ENCODE data around the gene RINL. TPM values are rescaled to one million over a fixed set of nuclear protein-coding genes. Genes with fewer than 3 reads are reported as not detected.
"Not testable (repeated sequence)": the region's sequence is repeated elsewhere in the genome, so short reads cannot be mapped to it uniquely, and the experiment has no call there.

Gene RINL
- polyA plus RNA-seq, 3 donors, result 6.3 to 8.4 (median 6.5) TPM

DNA sequence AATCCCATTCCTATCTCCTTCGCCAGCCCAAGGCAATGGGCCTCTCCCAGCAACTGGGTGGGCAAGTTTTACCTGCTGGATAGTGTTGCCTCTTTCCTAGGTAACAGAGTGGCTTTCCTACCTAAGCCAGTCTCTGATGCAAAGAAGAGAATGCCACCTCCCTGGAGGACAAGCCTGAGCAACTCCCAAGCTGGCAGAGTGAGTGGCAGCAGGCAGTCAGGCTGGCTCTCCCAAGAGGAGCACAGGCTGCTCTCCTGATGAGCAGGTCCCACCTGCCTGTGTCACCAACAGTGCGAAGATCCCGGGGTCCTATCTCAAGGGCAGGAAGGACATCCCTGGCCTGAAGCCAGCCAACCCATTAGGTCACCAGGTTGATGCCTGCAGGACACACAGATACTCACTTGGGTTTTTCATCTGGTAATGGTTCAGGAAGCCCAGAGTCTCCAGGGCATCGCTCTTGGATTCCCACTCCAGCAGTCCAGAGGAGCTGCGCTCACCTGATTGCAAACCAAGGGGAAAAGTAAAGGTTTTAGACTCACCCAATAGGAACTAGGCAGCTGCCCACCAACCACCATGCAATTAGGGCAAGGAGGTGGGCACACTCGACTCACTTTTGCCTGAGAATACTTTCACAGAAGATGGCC lies 41.0 kb downstream of the RINL start:
- DNase-seq (ENCODE audit: low read depth in 3 of 3, low spot score in 2 of 3), result no peak

DNA sequence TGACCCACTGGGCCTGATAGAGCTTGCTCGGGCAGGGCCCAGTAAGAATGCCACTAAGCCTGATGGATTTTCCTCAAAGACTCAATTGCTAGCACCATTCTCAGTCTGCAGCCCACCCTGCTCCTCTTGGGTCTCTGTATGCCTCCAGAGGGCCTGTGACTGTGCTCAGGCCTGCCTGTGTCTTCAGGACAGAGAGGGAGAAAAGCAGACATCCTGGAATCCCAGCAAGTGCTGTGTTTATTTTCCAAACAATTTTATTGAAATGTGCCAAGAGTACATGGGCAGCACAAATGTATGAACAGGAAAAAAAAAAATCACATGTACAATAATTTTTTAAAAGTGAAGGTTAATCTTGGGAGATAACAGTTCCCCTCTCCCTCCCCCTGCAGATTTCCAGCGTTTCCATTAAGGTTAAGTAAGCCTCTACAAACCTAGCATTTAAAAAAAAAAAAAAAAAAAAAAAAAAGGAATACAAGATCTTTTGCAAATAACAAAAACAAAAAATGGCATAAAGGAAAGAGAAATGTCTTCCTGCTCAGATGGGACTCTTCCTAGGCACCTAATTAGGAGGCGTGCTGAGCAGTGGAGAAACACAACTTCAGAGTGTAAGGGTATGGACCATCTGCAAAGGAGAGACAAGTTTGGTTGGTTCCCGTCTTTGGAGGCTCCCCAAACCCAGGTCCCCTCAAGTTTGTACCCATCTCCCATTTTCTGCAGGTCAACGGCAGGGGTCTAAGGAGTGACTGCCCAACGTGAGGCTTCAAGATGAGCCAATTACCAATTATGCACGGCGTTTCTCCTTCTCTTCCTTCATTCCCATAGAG lies 41.7 kb downstream of the RINL start:
- no peak for DNase-seq (ENCODE audit: low read depth in 3 of 3, low spot score in 2 of 3)

DNA sequence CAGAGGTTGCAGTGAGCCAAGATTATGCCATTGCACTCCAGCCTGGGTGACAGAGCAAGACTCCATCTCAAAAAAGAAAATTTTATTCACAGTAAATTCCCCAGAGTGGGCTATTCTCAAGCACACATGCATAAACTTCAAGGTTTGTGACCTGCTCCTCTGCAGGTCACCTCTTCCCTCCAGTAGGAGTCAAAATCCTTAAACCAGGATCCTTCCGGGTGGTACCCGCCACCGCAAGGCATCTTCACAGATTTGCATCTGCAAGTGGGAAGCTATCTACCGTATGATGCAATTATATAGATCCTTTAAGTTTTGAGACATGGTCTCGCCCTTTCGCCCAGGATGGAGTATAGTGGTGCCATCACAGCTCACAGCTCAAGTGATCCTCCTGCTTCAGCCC lies 43.5 kb downstream of the RINL start:
- DNase-seq (ENCODE audit: low read depth in 3 of 3, low spot score in 2 of 3), result no peak

DNA sequence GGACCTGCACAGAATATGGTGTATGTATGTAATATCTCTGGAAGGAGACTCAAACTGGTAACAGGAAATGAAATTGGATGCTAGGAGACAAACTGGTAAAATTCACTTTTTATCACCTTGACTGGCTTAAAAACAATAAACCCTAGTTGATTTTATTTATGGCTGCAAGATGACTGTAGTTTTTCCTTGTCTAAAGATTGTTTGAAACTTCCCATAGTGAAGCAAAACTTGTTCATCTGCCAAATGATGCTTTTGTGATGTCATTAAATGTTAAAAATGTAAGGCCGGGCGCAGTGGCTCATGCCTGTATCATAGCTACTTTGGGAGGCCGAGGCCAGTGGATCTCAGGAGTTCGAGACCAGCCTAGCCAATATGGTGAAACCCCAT lies 44.0 kb downstream of the RINL start:
- no peak for DNase-seq (ENCODE audit: low read depth in 3 of 3, low spot score in 2 of 3)

DNA sequence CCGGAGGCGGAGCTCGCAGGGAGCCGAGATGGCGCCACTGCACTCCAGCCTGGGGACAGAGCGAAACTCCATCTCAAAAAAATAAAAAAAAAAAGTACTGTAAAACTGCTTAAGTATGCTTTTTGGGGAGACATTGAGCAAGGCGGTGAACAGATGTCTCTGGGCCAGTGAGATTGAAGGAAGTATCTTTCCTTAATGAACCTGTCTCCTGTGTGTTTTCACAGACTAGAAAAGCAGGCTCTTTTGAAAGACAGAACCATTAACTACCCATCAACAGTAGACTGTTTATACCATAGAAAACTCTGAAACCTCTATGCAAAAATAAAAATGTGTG lies 45.0 kb downstream of the RINL start:
- DNase-seq (ENCODE audit: low read depth in 3 of 3, low spot score in 2 of 3), result no peak

DNA sequence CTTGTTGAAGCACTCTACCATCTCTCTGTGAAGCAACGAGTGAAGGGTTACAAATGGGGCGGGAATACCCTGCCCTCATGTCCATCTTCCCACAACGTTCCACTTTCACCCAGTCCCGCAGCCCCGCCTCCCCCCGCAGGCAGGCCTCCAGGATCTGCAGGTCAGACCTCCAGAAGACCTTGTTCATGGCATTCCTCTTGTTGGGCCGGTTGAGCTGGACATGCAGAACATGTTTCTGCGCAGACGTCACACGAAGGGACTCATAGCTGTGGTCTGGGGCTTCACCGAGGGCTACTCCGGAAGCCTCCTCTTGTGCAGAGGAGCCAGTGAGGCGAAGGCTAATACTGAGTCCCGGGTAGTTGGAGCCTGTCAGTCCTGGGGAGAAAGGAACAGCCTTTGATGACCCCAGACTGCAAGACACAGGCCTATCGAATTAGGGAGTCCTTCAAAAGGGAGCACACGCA lies 46.9 kb downstream of the RINL start:
- peak in 1 of 3 donors; percentile 52 for DNase-seq (ENCODE audit: low read depth in 3 of 3, low spot score in 2 of 3)

DNA sequence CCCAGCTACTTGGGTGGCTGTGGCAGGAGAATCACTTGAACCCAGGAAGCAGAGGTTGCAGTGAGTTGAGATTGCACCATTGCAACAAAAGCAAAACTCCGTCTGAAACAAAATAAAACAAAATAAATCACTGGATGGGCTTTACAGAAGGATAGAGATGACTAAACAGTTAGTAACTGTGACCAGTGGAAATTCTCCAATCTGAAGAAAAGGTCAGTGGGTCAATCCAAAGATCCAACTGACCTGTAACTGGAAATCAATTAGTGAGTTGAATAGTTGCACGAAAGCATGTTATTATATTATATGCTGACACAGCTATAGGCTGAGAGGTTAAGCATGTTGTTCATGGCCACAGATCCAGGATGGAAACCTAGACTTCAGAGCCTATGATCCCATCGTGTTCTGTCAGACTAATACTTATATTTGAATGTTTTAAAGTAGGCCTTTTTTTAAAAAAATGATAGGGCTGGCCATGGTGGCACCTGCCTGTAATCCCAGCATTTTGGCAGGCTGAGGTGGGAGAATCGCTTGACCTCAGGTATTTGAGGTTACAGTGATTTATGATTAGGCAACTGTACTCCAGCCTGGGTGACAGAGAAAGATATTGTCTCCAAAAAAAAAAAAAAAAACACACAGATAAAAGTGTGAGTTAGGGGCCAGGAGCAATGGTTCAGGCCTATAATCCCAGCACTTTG lies 47.9 kb downstream of the RINL start:
- DNase-seq (ENCODE audit: low read depth in 3 of 3, low spot score in 2 of 3), result no peak

DNA sequence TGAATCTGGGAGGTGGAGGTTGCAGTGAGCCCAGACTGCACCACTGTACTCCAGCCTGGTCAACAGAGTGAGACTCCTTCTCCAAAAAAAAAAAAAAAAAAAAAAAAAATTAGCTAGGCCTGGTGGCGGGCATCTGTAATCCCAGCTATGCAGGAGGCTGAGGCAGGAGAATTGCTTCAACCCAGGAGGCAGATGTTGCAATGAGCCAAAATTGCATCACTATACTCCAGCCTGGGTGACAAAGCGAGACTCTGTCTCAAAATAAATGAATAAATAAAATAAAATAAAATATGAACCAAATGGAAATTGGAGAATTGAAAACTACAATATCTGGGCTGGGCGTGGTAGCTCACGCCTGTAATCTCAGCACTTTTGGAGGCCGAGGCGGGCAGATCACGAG lies 48.9 kb downstream of the RINL start:
- DNase-seq (ENCODE audit: low read depth in 3 of 3, low spot score in 2 of 3), result not testable (repeated sequence)

DNA sequence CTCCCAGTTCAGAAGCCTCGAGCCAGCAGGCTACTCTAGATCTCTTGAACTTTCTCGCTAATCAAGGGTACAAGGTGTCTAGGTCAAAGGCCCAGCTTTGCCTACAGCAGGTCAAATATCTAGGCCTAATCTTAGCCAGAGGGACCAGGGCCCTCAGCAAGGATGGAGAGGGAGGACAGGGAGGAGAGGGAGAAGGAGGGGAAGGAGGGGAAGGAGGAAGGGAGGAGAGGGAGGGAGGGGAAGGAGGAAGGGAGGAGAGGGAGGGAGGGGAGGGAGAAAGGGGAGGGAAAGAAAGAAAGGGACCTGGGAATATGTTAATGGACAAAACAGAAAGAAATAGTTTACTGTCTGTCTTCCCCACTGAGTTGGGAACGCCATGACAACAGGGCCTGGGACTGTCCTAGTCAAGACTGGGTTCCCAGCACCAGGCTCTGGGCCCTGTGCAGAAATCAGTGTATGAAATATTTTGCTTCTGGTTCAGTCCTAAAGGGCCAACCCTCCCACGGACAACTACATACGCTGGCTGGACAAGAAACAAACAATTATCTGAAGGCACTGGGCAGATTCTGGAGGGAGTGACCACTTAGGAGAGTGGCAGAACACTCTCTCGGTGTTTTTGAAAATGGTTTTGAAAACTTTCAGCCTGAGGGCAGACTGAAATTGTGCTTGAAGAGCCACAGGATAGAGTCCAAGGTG lies 51.1 kb downstream of the RINL start:
- no peak for DNase-seq (ENCODE audit: low read depth in 3 of 3, low spot score in 2 of 3)

DNA sequence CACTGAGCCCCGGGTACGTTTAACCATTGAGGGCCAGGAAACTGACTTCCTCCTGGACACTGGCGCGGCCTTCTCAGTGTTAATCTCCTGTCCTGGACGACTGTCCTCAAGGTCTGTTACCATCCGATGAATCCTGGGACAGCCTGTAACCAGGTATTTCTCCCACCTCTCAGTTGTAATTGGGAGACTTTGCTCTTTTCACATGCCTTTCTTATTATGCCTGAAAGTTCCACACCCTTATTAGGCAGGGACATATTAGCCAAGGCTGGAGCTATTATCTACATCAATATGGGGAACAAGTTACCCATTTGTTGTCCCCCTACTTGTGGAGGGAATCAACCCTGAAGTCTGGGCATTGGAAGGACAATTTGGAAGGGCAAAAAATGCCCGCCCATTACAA lies 52.1 kb downstream of the RINL start:
- not testable (repeated sequence) for DNase-seq (ENCODE audit: low read depth in 3 of 3, low spot score in 2 of 3)

DNA sequence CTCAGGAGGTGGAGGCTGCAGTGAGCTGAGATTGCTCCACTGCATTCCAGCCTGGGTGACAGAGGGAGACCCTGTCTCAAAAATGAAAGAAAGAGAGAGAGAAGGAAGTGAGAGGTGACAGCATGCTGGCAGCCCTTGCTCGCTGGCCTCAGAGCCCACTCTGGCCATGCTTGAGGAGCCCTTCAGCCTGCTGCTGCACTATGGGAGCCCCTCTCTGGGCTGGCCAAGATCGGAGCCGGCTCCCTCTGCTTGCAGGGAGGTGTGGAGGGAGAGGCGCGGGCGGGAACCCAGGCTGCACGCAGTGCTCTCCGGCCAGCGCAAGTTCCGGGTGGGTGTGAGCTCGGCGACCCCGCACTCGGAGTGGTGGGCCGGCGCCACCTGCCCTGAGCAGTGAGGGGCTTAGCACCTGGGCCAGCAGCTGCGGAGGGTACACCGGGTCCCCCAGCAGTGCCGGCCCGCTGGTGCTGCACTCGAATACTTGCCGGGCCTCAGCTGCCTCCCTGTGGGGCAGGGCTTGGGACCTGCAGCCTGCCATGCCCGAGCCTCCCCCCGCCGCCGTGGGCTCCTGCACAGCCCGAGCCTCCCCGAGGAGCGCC lies 56.7 kb downstream of the RINL start:
- not testable (repeated sequence) for DNase-seq (ENCODE audit: low read depth in 3 of 3, low spot score in 2 of 3)

DNA sequence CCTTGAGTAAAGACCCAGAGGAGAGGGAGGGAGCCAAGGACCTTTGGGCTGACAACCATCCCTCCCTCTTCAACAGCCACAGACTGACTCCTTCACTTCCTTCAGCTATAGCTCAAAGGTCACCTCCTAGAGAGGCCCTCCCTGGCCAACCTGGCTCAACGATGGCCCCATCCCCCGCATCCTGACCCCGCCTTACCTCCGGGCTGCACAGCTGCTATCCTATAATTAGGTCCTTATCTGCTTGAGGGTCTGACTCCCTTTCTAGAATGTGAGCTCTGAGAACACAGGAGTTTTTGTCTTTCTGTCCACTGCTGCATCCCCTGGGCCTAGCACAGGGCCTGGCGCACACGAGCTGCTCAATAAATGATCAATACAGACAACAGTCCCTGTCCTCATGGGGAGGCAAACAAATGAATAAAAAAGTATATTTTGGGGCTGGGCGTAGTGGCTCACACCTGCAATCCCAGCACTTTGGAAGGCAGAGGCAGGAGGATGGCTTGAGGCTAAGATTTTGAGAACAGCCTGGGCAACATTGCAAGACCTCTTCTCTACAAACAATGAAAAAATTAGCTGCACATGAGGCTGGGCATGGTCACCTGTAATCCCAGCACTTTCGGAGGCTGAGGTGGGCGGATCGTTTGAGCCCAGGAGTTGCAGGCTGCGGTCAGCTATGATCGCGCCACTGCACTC lies 58.7 kb downstream of the RINL start:
- DNase-seq (ENCODE audit: low read depth in 3 of 3, low spot score in 2 of 3), result no peak

Other genes starting within 250 kb of the RINL start
- gene ACTN4, start 230.6 kb downstream of the RINL start, polyA plus RNA-seq (ENCODE audit: insufficient read length in 3 of 3), result 100 to 1,000 TPM; 623 to 719 (median 641) TPM
- 1 to 10 TPM; 4.2 to 5.8 (median 4.7) TPM for gene CAPN12, start 133.8 kb downstream of the RINL start, polyA plus RNA-seq (ENCODE audit: insufficient read length in 3 of 3)
- 1 to 10 TPM in 1 of 3 donors, under 1 TPM in 1, not detected in 1; 0.40 to 1.2 TPM for gene LGALS7, start 104.8 kb downstream of the RINL start, polyA plus RNA-seq (ENCODE audit: insufficient read length in 3 of 3)
- 1 to 10 TPM in 2 of 3 donors, not detected in 1; 1.4 TPM for gene LGALS7B, start 89.1 kb downstream of the RINL start, polyA plus RNA-seq (ENCODE audit: insufficient read length in 3 of 3)
- 1 to 10 TPM in 2 of 3 donors, under 1 TPM in 1; 0.72 to 1.6 (median 1.1) TPM for gene LGALS4, start 65.3 kb downstream of the RINL start, polyA plus RNA-seq (ENCODE audit: insufficient read length in 3 of 3)
- 100 to 1,000 TPM; 144 to 168 (median 151) TPM for gene ECH1, start 46.5 kb downstream of the RINL start, polyA plus RNA-seq (ENCODE audit: insufficient read length in 3 of 3)
- 100 to 1,000 TPM; 473 to 492 (median 480) TPM for gene HNRNPL, start 28.3 kb downstream of the RINL start, polyA plus RNA-seq (ENCODE audit: insufficient read length in 3 of 3)
- 10 to 100 TPM; 35.8 to 41.0 (median 38.5) TPM for gene SIRT2, start 21.3 kb upstream of the RINL start, polyA plus RNA-seq (ENCODE audit: insufficient read length in 3 of 3)
- gene NFKBIB, start 21.7 kb upstream of the RINL start, polyA plus RNA-seq (ENCODE audit: insufficient read length in 3 of 3), result 1 to 10 TPM; 6.9 to 7.9 (median 7.7) TPM
- under 1 TPM; 0.41 to 0.65 (median 0.42) TPM for gene CCER2, start 33.9 kb upstream of the RINL start, polyA plus RNA-seq (ENCODE audit: insufficient read length in 3 of 3)
- gene SARS2, start 52.5 kb upstream of the RINL start, polyA plus RNA-seq (ENCODE audit: insufficient read length in 3 of 3), result 10 to 100 TPM; 31.4 to 36.7 (median 34.6) TPM
- gene MRPS12, start 52.7 kb upstream of the RINL start, polyA plus RNA-seq (ENCODE audit: insufficient read length in 3 of 3), result 10 to 100 TPM; 15.2 to 21.4 (median 15.8) TPM
- 10 to 100 TPM; 57.6 to 59.5 (median 57.6) TPM for gene FBXO17, start 97.5 kb upstream of the RINL start, polyA plus RNA-seq (ENCODE audit: insufficient read length in 3 of 3)
- gene FBXO27, start 154.3 kb upstream of the RINL start, polyA plus RNA-seq (ENCODE audit: insufficient read length in 3 of 3), result 1 to 10 TPM; 6.3 to 7.3 (median 7.0) TPM
- under 1 TPM; 0.31 to 0.76 (median 0.64) TPM for gene ACP7, start 206.1 kb upstream of the RINL start, polyA plus RNA-seq (ENCODE audit: insufficient read length in 3 of 3)
- 10 to 100 TPM; 40.0 to 50.1 (median 45.4) TPM for gene PAK4, start 247.5 kb upstream of the RINL start, polyA plus RNA-seq (ENCODE audit: insufficient read length in 3 of 3)

Data from right renal cortex interstitium (tissue), 3 donors.